DMS 273 treated with DMSO at 0.1 percent for 48 hours (cell line): ENCODE results near the gene DNAH9.
A peak's percentile ranks its signal among the peaks of the same experiment; 100 is the strongest.

Source experiments
- DNase-seq: peaks from one replicate; lab custom pipeline; 2025; lab: John Stamatoyannopoulos, UW

The DNAH9 gene

GRCh38 chr17:11852231-11852630, 254.0 kb downstream of the DNAH9 start:
- no peak for DNase-seq

GRCh38 chr17:11852912-11853311, 254.6 kb downstream of the DNAH9 start:
- no peak for DNase-seq

- no peak for DNase-seq
Observed at GRCh38 chr17:11853321-11854151, 255.3 kb downstream of the DNAH9 start.

- DNase-seq, result no peak
Observed at GRCh38 chr17:11855306-11855705, 257.0 kb downstream of the DNAH9 start.

GRCh38 chr17:11857006-11857405, 258.7 kb downstream of the DNAH9 start:
- no peak for DNase-seq

GRCh38 chr17:11869680-11870394, 271.6 kb downstream of the DNAH9 start:
- DNase-seq, result no peak

- no peak for DNase-seq
Observed at GRCh38 chr17:11871773-11872172, 273.5 kb downstream of the DNAH9 start.

- DNase-seq, result no peak
Observed at GRCh38 chr17:11874756-11875155, 276.5 kb downstream of the DNAH9 start.

- DNase-seq, result peak; percentile 6
Observed at GRCh38 chr17:11880714-11881113, 282.4 kb downstream of the DNAH9 start.

GRCh38 chr17:11882716-11883115, 284.4 kb downstream of the DNAH9 start:
- DNase-seq, result no peak

- no peak for DNase-seq
Observed at GRCh38 chr17:11885051-11885450, 286.8 kb downstream of the DNAH9 start.

GRCh38 chr17:11889266-11889665, 291.0 kb downstream of the DNAH9 start:
- DNase-seq, result no peak

- no peak for DNase-seq
Observed at GRCh38 chr17:11893862-11894261, 295.6 kb downstream of the DNAH9 start.

GRCh38 chr17:11896199-11896598, 297.9 kb downstream of the DNAH9 start:
- no peak for DNase-seq

GRCh38 chr17:11898526-11899235, 300.4 kb downstream of the DNAH9 start:
- no peak for DNase-seq

- DNase-seq, result peak; percentile 53
Observed at GRCh38 chr17:11899537-11899942, 301.3 kb downstream of the DNAH9 start.

GRCh38 chr17:11900041-11900476, 301.8 kb downstream of the DNAH9 start:
- no peak for DNase-seq

- no peak for DNase-seq
Observed at GRCh38 chr17:11900655-11901054, 302.4 kb downstream of the DNAH9 start.

GRCh38 chr17:11901931-11902330, 303.7 kb downstream of the DNAH9 start:
- no peak for DNase-seq

- DNase-seq, result no peak
Observed at GRCh38 chr17:11908711-11909146, 310.5 kb downstream of the DNAH9 start.

- DNase-seq, result no peak
Observed at GRCh38 chr17:11909348-11909747, 311.1 kb downstream of the DNAH9 start.

- no peak for DNase-seq
Observed at GRCh38 chr17:11916091-11916490, 317.8 kb downstream of the DNAH9 start.

- no peak for DNase-seq
Observed at GRCh38 chr17:11917415-11917814, 319.1 kb downstream of the DNAH9 start.
